GM18520 (cell line): ENCODE measurements around the gene GPRC5C.
A peak's percentile ranks its signal among the peaks of the same experiment; 100 is the strongest.
"Not testable (repeated sequence)": the region's sequence is repeated elsewhere in the genome, so short reads cannot be mapped to it uniquely, and the experiment has no call there.

Experiments used
- ATAC-seq: cut with Tn5 transposase; IDR thresholded peaks from one replicate; pipeline ENCODE4 v1.9.1; 2021; ENCODE audit not compliant: unreplicated experiment

The GPRC5C gene

DNA sequence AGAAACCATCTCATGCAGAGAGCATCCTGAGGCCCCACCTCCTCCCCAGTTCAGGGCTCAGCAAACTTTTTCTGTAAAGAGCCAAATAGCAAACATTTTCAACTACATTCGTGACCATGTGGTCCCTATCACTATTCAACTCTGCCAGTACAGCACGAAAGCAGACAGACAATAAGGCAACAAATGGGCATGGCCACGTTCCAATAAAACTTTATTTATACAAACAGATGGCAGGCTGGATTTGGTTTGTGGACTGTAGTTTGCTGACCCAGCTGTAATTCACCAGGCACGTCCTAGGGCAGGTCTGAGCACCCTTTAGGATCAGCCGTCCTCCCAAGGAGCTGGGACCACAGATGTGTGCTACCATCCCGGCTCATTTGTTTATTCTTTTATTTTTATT lies 27.1 kb upstream of the GPRC5C start:
- ATAC-seq = no peak

DNA sequence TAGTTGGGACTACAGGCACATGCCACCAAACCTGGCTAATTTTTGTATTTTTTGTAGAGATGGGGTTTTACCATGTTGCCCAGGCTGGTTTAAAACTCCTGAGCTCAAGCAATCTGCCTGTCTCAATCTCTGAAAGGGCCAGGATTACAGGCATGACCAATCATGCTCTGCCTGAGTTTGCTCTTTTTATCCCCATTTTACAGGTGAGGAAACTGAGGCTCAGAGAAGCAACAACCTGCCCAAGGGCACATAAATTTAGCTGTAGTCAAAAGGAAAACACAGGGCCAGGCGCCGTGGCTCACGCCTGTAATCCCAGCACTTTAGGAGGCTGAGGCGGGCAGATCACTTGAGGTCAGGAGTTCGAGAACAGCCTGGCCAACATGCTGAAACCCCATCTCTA lies 26.6 kb upstream of the GPRC5C start:
- not testable (repeated sequence) for ATAC-seq

DNA sequence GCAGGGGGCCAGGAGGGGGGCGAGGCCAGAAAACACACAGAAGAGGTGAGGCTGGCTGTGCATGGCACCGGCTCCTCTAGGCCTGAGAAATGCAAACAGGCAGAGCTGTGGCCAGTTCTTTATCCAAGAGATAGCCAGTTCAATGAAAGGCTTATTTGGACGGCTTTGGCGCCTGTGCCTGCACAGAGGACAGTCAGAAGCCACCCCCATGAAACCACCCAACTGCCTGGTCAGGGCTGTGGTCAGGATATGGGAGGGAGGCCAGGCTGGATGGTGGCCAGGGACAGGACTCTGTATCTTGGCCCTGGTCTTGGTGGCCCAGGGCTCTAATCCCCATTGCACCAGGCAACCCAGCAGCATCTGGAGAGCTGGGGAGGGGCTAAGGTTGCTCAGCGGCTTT lies 24.5 kb upstream of the GPRC5C start:
- no peak for ATAC-seq

DNA sequence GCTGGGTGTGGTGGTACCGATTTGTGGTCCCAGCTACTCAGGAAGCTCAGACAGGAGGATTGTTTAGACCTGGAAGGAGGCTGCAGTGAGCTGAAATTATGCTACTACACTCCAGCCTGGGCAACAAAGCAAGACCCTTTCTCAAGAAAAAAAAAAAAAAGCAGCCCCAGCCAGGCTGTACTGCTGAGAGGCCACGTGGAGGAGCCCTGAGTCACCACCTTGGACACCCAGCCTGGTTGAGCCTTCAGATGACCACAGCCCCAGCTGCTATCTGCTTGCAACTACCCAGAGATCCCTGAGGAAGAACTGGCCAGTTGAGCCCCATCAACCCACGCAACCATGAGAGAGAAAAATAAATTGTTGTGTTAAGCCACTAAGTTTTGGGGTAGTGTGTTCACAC lies 23.6 kb upstream of the GPRC5C start:
- ATAC-seq = no peak

DNA sequence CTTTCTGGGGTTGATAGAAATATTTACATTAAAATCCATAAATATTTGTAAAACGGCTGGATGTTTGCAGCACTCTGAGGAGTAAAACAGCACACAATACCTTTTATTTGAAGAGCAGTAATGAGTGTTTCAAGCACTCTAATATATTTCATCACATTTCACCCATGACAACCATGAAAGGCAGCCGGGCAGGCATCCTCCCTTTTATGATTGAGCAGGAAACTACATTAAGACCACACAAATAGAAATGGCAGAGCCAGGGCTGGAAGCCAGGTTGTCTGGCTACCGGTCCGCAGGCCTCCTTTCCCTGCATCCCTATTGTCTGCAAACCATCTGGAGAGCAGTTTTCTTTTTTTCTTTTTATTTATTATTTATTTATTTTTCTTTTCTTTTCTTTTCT lies 23.1 kb upstream of the GPRC5C start:
- ATAC-seq = no peak

DNA sequence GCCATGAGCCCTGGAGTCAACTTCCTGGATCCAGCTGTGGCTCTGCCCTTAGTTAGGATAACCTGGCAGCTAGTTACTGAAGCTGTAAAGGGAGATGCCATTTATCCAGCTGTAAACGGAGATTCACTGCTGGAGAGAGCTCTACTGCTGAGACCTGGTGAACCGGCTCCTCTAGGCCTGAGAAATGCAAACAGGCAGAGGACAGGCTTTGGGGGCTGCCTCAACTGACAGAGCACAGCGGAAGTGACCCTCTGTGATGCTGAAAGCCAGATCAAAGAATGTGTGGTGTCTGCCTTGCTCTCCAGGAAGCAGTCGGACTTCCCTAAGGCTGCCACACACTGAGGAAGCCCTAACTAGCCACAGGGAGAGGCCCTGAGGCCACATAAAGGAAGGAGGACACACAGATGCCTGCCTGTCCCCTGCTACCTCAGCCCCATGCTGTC lies 21.9 kb upstream of the GPRC5C start:
- no peak for ATAC-seq

DNA sequence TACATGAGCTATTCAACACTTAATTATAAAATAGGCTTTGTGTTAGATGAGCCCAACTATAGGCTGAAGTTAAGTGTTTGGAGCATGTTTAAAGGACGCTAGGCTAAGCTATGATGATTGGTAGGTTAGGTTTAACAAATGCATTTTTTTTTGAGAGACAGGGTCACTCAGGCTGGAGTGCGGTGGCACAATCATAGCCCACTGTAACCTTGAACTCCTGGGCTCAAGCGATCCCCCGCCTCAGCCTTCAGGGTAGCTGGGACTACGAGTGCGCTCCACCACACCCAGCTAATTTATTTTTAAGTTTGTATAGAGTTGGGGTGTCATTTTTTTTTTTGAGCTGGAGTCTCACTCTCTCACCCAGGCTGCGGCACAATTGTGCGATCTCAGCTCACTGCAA lies 19.3 kb upstream of the GPRC5C start:
- ATAC-seq = no peak

DNA sequence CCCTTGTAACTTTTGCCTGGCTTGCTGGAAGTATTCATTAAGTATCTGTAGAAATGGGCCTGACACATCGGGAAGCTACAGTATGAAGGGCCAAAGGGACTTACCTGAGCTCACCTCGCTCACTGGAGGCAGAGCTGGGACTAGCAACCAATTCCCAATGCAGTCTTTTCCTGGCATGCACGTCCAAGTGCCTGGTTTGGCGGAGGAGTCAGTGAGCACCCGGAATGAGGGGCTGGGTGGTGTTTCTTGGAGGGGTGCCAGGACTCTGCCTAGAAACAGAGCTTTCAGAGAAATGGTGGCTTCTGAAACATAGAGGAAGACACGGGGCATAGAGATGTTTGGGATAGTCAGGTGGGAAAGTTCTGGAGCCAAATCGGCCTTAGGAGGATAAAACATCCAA lies 18.4 kb upstream of the GPRC5C start:
- no peak for ATAC-seq

DNA sequence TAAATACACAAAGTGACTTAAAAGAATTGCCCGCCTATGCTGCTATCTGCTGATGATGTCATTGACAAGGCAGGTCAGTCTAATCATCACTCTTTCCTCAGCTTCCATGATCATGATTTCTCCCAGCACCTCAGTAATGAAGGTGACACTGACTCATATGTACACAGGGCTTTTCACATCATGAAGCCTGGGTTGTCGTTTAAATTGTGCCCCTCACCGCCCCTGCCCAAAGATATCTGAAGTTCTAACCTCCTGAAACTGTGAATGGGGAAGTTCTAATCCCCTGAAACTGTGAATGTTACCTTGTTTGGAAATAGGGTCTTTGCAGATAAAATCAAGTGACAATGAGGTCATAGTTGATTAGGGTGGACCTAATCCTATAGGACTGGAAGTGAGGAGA lies 17.4 kb upstream of the GPRC5C start:
- no peak for ATAC-seq

DNA sequence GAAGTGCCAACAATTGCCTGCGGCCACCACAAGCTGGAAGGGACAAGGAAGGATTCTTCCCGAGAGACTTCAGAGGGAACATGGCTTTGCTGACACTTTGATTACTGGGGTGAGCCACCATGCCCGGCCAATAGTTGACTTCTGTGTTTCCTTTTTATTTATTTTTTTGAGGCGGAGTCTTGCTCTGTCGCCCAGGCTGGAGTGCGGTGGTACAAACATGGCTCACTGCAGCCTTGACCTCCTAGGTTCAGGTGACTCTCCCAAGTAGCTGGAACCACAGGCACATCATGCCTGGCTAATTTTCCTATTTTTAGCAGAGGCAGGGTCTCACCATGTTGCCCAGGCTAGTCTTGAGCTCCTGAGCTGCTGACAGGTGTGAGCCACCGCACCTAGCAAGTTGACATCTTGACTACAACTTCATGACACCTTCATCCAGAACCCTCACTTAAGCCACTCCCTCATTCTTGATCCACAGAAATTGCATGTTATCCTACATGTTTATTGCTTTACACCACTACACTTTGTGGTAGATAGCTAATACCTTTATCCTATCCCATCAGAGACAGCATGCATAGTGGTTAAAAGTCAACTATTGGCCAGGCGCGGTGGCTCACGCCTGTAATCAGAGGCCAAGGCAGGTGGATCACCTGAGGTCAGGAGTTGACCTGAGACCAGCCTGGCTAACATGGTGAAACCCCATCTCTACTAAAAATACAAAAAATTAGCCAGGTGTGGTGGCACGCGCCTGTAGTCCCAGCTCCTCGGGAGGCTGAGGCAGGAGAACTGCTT lies 16.1 kb upstream of the GPRC5C start:
- no peak for ATAC-seq

DNA sequence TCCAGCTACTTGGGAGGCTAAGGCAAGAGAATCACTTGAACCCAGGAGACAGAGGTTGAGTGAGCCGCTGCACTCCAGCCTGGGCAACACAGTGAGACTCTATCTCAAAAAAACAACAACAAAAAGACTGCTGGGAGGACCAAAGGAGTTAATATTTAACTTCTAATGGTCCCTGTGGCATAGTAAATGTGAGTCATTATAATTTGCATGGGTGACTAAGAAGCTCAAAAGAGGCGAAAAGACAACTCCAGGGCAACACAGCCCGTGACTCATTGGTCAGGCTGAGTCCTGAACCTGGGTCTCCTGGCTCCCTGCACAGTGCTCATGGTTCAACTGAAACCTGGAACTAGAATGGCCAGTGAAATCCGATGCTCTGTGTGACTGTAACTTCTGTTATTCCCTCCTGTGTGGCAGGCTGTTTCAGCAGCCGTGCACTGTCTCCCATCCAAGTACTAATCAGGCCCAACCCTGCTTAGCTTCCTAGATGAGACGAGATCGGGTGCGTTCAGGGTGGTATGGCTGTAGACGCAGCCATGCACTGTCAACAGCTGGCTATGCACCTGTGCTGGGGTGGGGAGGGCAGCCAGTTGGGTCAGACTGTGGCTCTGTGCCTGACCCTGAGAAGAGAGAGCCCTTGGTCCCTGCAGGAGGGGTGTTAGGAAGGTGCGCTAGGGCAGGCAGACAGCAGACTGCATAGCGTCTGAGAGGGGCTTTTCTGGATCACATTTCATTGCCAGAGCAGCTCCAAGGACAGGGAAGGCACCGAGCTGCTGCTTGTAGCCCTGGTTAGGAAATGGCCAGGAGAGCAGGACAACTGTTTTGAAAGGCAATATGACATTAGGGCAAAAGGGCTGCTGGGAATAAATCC lies 14.5 kb upstream of the GPRC5C start:
- peak; percentile 77 for ATAC-seq

DNA sequence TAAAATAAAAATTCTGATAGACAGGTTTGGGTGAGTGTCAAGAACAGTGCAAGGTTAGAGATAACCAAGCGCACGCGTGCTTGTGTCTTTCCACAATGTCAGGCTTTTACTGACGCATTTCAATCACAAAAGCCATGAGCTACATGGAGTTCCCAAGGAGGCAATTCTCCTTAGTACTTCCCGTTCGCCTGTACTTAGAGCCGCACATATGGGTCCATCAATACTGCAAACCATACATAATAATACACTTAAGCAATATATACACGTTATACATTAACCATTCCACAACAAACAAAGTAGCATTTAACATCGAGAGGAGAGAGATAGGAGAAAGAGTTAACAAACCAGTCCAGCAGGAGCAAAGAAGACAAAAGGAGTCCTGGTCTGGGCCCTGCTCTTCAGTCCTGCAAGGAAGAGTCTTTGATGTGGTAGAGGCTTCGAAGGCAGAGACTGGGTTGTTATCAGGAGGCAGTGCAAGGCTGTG lies 11.9 kb upstream of the GPRC5C start:
- no peak for ATAC-seq

DNA sequence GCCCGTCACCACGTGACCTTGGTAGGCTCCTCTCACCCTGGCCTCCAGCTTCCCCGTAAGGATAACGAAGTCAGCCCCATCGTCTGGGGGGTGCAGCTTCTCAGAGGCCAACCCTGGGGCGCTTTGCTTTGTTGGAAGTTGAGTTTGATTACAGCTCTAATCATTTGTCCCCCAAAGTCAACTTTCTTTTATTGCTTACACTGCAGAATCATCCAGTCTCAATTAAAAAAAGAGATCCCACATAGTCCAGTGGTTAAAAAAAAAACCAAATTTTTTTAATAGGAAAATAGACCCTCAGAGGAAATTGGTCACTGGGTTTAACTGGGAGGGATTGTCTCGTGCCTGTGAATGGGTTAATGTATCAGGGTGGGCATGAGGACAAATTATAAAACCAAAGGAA lies 7.8 kb upstream of the GPRC5C start:
- no peak for ATAC-seq

DNA sequence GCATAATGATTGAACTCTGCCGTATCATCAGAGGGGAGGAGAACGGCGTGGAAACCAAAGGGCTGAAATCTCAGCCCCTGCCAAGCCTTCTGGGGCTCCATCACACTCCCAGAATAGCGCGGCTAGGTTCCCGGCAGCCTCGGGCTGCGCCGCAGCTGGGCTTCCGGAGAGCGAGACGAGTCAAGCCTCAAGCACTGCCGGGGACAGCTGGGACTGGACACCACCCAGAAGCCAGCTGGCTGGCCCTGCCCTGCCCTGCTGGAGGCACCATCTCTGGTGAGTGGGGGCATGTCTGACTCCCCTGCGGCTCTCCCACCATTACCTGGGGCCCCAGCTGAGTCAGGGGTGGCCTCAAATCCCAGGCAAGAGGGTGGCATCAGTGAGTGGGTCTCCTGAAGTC lies 7.2 kb upstream of the GPRC5C start:
- no peak for ATAC-seq

DNA sequence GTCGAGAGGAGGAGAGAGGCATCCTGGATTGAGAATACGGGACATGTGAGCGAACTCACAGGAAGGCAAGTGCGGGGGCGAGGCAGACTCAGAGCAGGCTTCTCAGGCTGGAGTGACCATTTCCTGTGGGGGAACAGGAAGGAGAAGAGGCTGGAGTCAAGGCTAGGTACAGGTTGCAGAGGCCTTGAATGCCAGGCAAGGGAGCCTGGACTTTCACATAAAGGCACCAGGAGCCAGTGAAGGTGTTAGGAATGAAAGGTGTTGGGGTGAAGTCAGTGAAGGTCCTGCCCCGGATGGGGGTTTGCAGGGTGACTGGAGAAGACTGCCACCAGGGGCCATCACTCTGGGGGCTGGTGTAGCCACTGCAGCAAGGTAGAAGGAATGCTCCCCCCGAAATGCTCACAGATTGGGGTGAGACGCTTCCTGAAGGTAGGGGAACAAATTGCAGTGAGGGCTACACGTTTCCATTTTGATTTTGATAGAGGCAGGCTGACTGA lies 5.3 kb upstream of the GPRC5C start:
- ATAC-seq = no peak

DNA sequence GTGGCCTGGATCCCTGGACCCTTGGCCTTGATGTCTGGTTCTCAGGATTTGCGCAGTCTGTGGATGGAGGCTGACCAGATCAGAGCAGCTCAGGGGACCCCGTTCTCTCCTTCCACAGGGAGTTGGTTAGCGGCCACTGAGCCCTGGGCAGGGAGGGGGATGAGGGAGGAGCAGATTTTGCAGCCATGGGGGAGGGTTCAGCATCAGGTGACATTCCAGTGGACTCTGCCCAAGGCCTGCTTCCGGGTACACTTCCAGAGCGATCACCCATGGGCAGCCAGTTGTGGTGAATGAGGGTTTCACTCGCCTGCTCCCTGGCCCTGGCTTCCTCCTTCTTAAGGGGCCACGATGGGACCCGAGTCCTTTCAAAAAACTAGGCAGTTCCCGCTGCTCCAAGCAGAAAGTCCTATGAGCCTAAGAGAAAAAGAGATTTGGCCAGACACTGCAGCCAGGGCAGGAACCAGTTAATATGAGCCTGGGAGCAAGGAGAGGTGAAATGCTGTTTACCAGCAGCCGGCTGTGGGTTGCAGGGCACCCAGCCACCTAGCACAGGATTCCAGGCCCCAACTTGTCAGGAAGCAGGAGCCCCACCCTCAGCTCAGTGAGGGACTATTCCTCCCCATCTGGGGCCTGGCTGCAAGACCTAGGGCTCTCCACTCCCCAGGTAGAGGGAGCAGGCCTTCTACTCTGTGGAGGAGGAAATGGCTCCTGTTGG lies 4.7 kb upstream of the GPRC5C start:
- ATAC-seq = no peak

DNA sequence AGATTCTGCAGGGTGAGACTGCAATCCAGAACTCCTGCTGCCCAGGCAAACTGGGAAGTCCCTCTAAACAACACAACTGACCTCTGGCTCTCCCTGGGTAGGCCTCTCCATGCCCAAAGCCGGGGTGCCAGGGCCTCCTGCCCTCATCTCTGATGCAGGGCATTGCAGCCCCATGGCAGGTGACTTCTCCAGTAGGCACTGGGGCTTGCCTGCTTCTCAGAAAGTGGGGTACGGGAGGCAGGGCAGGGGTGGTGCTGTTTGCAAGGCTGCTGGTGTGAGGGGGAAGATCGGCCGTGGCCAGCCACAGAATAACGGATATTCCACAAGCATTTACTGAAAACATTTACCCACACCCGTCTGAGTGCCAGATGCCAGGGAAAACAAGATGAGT lies 4.1 kb upstream of the GPRC5C start:
- no peak for ATAC-seq

DNA sequence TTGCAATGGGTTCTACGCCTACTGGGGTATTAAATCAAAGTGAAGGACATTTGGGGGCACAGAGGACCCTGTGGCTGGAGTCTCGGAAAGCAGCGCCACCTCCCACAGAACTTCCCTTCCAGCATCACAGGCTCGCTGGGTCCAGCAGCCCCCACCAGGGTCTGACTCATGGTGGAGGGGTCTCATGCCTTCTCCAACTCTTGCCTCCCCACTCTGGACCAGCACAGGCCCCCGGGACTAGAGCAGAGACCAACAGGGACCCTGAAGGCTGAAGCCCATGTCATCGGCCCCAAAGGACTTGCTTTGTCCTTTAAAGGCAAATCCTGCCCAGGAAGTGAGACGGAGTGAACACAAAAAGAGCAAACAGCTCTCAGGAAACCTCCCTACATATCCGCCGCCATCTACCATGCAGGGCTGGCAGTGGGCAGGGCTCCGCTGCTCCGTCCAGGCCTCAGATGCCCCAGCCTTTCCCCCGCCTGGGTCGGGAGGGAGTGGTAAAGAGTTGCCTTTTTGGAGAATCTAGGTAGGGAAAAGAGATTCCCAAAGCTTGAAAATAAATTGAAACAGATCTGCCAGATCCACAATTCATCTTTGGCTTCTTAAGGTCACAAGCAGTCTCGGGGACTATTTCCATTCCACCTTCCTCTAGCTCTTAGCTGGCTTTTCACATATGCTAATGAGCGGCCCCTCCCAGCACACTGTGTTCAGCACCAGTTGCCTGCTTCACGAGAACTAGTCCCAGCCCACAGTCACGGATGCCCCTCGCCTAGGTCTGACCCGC lies 2.1 kb upstream of the GPRC5C start:
- ATAC-seq = no peak

DNA sequence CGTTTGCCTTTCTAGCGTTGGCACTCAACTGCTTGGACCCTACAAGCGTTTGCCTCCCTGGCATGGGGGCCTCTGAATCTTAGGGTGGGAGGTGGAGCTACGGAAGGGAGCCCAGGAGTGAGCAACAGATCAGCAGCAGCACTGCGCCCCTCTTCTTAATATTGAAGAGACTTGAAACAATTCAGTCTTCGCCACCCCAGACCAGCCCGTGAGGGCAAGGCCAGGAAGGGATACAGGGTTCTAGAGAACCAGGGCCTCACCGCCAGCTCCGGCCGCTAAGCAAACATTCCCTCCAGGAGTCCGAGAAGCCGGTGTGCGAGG lies 1.5 kb upstream of the GPRC5C start:
- ATAC-seq = no peak

DNA sequence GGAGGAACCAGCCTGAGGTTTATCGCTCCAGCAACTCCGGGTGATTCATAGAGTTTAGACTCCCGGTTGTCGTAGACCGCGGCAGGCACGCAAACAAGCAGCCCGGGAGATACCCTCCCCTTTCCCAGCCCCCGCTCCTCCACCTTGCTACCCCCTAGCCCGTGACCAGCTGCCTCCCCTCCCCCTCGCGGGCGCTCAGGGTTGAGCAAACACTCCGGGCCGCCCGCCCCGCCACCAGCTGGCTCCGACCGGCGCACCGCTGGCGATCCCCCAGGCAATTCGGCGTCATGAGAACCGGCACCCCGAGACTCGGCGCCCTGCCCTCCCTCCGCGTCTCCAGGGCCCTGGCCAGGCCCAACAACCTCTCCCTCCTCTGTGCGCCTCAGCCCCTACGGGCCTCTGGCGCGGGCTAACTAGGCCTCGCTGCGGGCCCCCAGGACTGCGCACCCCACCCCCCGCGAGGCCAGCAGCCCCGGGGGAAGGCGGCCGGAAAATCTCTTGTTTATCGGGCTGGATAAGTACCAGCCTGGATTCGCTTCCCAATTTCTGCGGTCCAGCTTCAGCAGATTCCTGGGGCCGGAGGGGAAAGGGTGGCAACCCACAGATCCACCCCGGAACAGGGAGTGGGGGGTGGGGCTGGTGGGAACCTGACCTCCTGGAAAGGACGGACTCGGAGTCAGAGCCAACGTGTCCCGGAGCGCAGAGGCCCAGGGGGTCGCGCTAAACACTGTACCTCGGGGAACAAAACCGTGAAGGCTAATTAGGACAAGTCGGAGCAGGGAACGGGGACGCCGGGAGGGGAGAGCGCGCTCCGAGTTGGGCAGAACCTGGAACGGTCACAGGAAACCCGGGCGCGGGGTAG lies 951 bp upstream of the GPRC5C start:
- no peak for ATAC-seq
